Mucosa of rectum (tissue), 2 donors: Measurements from ENCODE around the gene UBE4B.

Experiments
- H3K27ac ChIP-seq, 2 donors: one replicate each; pipeline ENCODE4 v1.7.0; 2013; ENCODE audit warnings: inconsistent platforms in 2 of 2, low read depth in 2 of 2, low read length in 2 of 2
- H3K27me3 ChIP-seq, 2 donors: one replicate each; pipeline ENCODE4 v1.7.0; 2013; ENCODE audit warnings: low read length in 2 of 2; ENCODE audit not compliant: control insufficient read depth in 2 of 2, insufficient read depth in 2 of 2
- H3K36me3 ChIP-seq, 2 donors: one replicate each; pipeline ENCODE4 v1.7.0; 2013; ENCODE audit warnings: low read length in 2 of 2; ENCODE audit not compliant: control insufficient read depth in 2 of 2, insufficient read depth in 2 of 2
- H3K4me1 ChIP-seq, 2 donors: one replicate each; pipeline ENCODE4 v1.7.0; 2013; ENCODE audit warnings: low read length in 2 of 2, mild to moderate bottlenecking in 1 of 2; ENCODE audit not compliant: control insufficient read depth in 2 of 2, insufficient read depth in 2 of 2
- H3K4me3 ChIP-seq, 2 donors: one replicate each; pipeline ENCODE4 v1.7.0; 2013; ENCODE audit warnings: low read length in 2 of 2
- H3K9ac ChIP-seq, 2 donors: one replicate each; pipeline ENCODE4 v1.7.0; 2013; ENCODE audit warnings: low read length in 2 of 2, low read depth in 1 of 2, mild to moderate bottlenecking in 1 of 2
- H3K9me3 ChIP-seq, 2 donors: one replicate each; pipeline ENCODE4 v1.7.0; 2013; ENCODE audit warnings: low read length in 2 of 2; ENCODE audit not compliant: control insufficient read depth in 2 of 2
- donor health status: healthy.
- donor health status: Normal muscosa, but diverticular disease.

UBE4B gene

GRCh38 chr1:10161541-10162290, 129.0 kb downstream of the UBE4B start:
- no peak overlapping the region for H3K4me3 ChIP-seq
- no peaks in the 10 kb centered on the region for H3K9me3 ChIP-seq
- H3K27ac ChIP-seq, result no peak overlapping the region
- H3K27me3 ChIP-seq, result no peaks in the 10 kb centered on the region
- no peak overlapping the region for H3K9ac ChIP-seq
- peaks cover 27 to 28% of the 10 kb centered on the region in 2 donors for H3K36me3 ChIP-seq
- H3K4me1 ChIP-seq, result no peaks in the 10 kb centered on the region

- Histone ChIP-seq H3K4me1 (no peaks in the 10 kb centered on the region), H3K4me3 (no peak overlapping the region), H3K36me3 (peaks cover 50 to 55% of the 10 kb centered on the region in 2 donors), H3K9ac (no peak overlapping the region), H3K9me3 (no peaks in the 10 kb centered on the region), H3K27ac (no peak overlapping the region), H3K27me3 (no peaks in the 10 kb centered on the region)
Measured at GRCh38 chr1:10168912-10169514, 136.3 kb downstream of the UBE4B start.

- Histone ChIP-seq H3K4me3 (no peak overlapping the region), H3K9me3 (no peaks in the 10 kb centered on the region), H3K4me1 (no peaks in the 10 kb centered on the region), H3K9ac (no peak overlapping the region), H3K27me3 (no peaks in the 10 kb centered on the region), H3K36me3 (peaks cover 41 to 49% of the 10 kb centered on the region in 2 donors), H3K27ac (no peak overlapping the region)
Measured at GRCh38 chr1:10170239-10170574, 137.4 kb downstream of the UBE4B start.

GRCh38 chr1:10171105-10171767, 138.5 kb downstream of the UBE4B start:
- Histone ChIP-seq H3K9me3 (no peaks in the 10 kb centered on the region), H3K27ac (no peak overlapping the region), H3K4me3 (no peak overlapping the region), H3K4me1 (no peaks in the 10 kb centered on the region), H3K9ac (no peak overlapping the region), H3K36me3 (peaks cover 31 to 44% of the 10 kb centered on the region in 2 donors), H3K27me3 (no peaks in the 10 kb centered on the region)

GRCh38 chr1:10171995-10172669, 139.4 kb downstream of the UBE4B start:
- Histone ChIP-seq H3K4me1 (no peaks in the 10 kb centered on the region), H3K36me3 (peaks cover 30 to 43% of the 10 kb centered on the region in 2 donors), H3K9me3 (no peaks in the 10 kb centered on the region), H3K27me3 (no peaks in the 10 kb centered on the region), H3K9ac (no peak overlapping the region), H3K27ac (no peak overlapping the region), H3K4me3 (no peak overlapping the region)

GRCh38 chr1:10173582-10173981, 140.8 kb downstream of the UBE4B start:
- H3K27me3 ChIP-seq, result no peaks in the 10 kb centered on the region
- no peak overlapping the region for H3K27ac ChIP-seq
- no peaks in the 10 kb centered on the region for H3K4me1 ChIP-seq
- H3K36me3 ChIP-seq, result peaks cover 30 to 36% of the 10 kb centered on the region in 2 donors
- H3K4me3 ChIP-seq, result no peak overlapping the region
- no peak overlapping the region for H3K9ac ChIP-seq
- H3K9me3 ChIP-seq, result no peaks in the 10 kb centered on the region

- Histone ChIP-seq H3K9ac (no peak overlapping the region), H3K27me3 (no peaks in the 10 kb centered on the region), H3K4me1 (no peaks in the 10 kb centered on the region), H3K9me3 (no peaks in the 10 kb centered on the region), H3K36me3 (peaks cover 22 to 31% of the 10 kb centered on the region in 2 donors), H3K4me3 (no peak overlapping the region), H3K27ac (no peak overlapping the region)
Measured at GRCh38 chr1:10177876-10178275, 145.1 kb downstream of the UBE4B start.

- Histone ChIP-seq H3K27me3 (no peaks in the 10 kb centered on the region), H3K9ac (no peak overlapping the region), H3K4me3 (no peak overlapping the region), H3K4me1 (no peaks in the 10 kb centered on the region), H3K36me3 (peaks cover 19 to 26% of the 10 kb centered on the region in 2 donors), H3K27ac (no peak overlapping the region), H3K9me3 (no peaks in the 10 kb centered on the region)
Measured at GRCh38 chr1:10178597-10179405, 146.0 kb downstream of the UBE4B start.

GRCh38 chr1:10179406-10180091, 146.8 kb downstream of the UBE4B start:
- H3K27me3 ChIP-seq, result no peaks in the 10 kb centered on the region
- no peak overlapping the region for H3K9ac ChIP-seq
- H3K4me1 ChIP-seq, result no peaks in the 10 kb centered on the region
- H3K27ac ChIP-seq, result no peak overlapping the region
- H3K9me3 ChIP-seq, result no peaks in the 10 kb centered on the region
- no peak overlapping the region for H3K4me3 ChIP-seq
- peaks cover 19 to 24% of the 10 kb centered on the region in 2 donors for H3K36me3 ChIP-seq
